Stimulated activated CD4-positive, alpha-beta T cell treated with anti-CD3 and anti-CD28 coated beads, Interleukin-1b, Interleukin-23, amount 100 ng/mL, for 48 hours (primary cell): ENCODE results near the gene GATD1.
"Not testable (repeated sequence)": the region's sequence is repeated elsewhere in the genome, so short reads cannot be mapped to it uniquely, and the experiment has no call there.

Experiments used
- DNase-seq: peaks from one replicate; pipeline ENCODE4 v3.0.0-alpha.2; 2020

Gene GATD1

DNA sequence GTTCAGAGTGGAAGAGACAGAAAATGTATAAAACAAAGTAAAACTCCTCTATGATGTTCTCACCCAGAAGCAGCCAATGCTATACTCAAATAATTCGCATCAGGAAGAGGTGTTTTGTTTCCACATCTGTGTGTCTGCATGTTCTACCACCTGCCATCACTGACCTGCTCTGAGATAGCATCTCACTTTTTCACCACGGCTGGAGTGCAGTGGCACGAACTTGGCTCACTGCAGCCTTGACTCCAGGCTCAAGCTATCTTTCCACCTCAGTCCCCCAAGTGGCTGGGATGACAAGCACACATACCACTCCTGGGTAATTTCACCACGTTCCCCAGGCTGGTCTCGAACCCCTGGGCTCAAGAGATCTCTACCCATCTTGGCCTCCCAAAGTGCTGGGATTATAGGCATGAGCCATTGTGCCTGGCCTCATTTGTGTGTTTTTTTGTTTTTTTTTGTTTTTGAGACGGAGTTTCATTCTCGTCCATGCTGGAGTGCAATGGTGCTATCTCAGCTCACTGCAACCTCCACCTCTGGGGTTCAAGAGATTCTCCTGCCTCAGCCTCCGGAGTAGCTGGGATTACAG is 15.7 kb downstream of the GATD1 start:
- no peak for DNase-seq

GRCh38 chr11:760236-760635 is 17.1 kb downstream of the GATD1 start:
- DNase-seq, result no peak

DNA sequence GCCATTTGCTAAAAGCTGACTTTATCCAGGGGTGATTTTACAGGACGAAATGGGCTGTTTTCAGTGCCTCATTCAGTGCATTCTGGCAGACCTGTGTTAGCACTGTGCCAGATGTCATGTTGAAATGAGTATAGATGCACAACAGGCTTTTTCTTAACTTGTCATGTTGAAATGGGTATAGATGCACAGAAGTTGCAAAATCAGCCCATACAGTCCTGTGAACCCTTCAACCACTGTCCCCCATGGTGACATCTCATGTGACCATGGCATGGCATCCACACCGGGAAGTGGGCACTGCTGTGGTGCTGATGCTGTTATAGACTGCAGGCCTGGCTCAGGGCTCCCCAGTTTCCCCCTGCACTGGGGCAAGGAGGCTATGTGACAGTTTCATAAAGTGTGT is 27.6 kb downstream of the GATD1 start:
- no peak for DNase-seq

- DNase-seq, result no peak
These were observed 29.3 kb downstream of the GATD1 start for GRCh38 chr11:748007-748359.

GRCh38 chr11:747158-748006 is 29.9 kb downstream of the GATD1 start, which contains the start of gene TALDO1:
Gene TALDO1 (plus strand): TSS chr11:747464. CDS start chr11:747482, 18 bp downstream.
- DNase-seq, result peak; percentile 86

GRCh38 chr11:746289-747157 is 30.8 kb downstream of the GATD1 start:
- DNase-seq, result peak; percentile 41

GRCh38 chr11:745428-745827 is 31.9 kb downstream of the GATD1 start:
- no peak for DNase-seq

DNA sequence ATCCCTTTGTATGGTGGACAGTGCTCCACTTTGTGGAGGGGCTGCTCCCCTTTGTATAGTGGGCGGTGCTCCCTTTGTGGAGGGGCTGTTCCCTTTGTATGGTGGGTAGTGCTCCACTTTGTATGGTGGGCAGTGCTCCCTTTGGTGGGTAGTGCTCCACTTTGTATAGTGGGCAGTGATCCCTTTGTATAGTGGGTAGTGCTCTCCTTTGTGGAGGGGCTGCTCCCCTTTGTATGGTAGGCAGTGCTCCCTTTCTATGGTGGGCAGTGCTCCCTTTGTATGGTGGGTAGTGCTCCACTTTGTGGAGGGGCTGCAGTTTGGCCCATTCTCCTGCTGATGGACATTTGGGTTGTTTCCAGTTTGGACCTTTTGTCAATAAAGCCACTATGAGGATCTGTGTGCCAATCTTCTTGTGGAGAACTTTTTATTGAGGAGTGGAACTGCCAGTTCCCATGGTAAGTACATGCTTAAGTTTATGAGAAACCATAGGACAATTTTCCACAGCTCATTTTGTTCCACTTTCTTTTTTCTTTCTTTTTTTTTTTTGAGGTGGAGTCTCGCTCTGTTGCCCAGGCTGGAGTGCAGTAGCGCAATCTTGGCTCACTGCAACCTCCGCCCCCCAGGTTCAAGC is 34.6 kb downstream of the GATD1 start:
- no peak for DNase-seq

DNA sequence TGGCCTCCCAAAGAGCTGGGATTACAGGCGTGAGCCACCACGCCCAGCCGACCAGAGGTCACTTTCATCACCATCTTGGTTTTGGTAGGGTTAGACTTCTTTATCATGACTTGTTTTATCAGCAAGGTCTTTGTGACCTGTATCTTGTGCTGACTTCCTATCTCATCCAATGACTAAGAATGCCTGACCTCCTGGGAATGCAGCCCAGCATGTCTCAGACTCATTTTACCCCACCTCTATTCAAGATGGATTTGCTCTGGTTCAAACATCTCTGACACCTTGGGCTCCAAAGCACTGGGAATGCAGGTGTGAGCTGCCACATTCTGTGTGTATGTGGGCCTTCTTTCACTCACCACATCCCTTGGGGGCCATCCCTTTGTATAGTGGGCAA is 35.1 kb downstream of the GATD1 start:
- DNase-seq, result no peak

GRCh38 chr11:737899-738298 is 39.4 kb downstream of the GATD1 start:
- DNase-seq, result not testable (repeated sequence)

GRCh38 chr11:737366-737765 is 39.9 kb downstream of the GATD1 start:
- DNase-seq, result no peak

- not testable (repeated sequence) for DNase-seq
These were observed 42.7 kb downstream of the GATD1 start for GRCh38 chr11:734541-734940.

DNA sequence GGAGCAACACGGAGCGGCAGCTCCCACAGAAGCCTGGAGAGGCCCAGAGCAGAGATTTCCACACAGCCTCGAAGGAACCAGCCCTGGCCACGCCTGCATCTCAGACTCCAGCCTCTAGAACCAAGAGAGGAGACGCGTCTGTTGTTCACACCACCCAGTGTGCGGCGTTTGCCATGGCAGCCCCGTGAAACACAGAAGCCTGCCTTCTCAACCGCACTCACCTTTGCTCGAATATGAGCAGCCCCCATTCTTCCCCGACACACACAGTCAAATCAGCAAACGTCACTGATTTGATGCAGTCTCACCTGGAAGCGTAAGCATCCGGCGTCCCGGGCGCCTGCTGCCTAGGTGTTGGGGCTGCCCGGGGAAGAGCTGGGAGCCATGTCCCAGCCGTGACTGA is 44.2 kb downstream of the GATD1 start:
- no peak for DNase-seq

GRCh38 chr11:729492-730074 is 47.7 kb downstream of the GATD1 start:
- DNase-seq, result no peak

DNA sequence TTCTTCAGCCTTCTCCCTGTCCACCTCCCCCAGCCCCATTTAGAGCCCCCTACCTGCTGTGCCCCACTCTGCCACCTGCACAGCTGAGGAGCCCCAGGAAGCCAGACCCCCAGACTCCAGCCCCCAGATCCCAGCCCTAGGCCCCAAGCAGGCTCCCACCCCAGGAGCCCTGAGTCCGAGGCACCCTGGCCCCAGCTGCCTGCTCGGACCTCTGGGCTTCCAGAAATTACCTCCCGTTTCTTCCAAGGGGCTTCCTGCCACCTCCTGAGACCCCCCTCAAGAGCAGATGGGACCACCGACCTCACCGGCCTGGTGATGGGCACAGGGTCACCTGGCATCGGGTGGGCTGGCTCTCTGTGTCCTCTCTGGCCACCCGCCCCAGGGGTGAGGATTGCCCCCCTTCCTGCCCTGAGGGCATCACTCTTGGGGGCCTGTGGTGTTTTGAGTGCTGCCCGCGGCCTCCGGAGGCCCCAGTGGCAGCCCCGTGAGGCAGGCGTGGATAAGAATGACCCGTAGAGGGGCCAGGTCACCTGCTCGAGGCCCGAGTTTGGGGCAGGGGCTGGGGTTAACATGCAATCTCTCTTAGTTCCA is 48.3 kb downstream of the GATD1 start:
- DNase-seq, result no peak

- peak; percentile 77 for DNase-seq
These were observed 49.2 kb downstream of the GATD1 start for GRCh38 chr11:727859-728748.

- no peak for DNase-seq
These were observed 50.0 kb downstream of the GATD1 start for GRCh38 chr11:727281-727701.

DNA sequence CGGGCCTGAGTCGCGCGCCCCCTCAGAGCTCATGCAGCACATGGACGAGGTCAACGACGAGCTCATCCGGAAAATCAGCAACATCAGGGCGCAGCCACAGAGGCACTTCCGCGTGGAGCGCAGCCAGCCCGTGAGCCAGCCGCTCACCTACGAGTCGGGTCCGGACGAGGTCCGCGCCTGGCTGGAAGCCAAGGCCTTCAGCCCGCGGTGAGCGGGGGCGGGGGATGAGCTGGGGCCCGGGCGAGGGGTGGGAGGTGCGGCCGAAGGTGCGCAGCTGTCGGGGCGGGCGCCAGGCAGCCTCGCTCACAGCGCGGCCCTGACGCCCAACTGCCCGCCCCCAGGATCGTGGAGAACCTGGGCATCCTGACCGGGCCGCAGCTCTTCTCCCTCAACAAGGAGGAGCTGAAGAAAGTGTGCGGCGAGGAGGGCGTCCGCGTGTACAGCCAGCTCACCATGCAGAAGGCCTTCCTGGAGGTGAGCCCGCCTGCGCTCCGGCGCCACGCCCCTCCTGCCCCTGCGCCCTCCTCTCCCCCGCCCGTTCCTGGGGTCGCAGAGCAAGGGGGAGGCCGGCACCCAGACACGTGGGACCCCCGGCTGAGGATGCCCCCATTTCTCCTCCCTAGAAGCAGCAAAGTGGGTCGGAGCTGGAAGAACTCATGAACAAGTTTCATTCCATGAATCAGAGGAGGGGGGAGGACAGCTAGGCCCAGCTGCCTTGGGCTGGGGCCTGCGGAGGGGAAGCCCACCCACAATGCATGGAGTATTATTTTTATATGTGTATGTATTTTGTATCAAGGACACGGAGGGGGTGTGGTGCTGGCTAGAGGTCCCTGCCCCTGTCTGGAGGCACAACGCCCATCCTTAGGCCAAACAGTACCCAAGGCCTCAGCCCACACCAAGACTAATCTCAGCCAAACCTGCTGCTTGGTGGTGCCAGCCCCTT is 50.7 kb downstream of the GATD1 start:
- peak; percentile 49 for DNase-seq

DNA sequence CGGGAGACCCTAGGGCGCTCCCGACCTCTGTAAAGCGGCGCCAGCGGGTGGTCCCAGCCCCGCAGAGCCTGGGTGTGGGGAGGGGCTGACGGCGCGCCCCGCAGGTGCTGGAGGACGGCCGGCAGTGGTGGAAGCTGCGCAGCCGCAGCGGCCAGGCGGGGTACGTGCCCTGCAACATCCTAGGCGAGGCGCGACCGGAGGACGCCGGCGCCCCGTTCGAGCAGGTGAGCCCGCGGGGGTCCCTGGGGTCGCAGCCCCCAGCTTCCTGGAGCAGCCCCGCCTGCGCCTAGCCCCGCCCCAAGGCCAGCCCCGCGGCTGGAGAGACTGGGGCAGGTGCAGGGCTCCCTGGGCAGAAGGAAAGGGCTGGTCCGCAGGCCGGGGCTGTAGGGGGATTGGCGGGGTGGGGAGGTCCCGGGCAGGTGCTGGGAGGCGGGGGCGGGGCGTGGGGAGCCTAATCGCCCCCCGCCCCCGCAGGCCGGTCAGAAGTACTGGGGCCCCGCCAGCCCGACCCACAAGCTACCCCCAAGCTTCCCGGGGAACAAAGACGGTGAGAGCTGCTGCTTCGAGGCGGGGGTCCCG is 51.6 kb downstream of the GATD1 start:
- DNase-seq, result no peak
